Uterus (tissue), 2 donors: ENCODE data around the gene CDH4.

Experiments
- POLR2A ChIP-seq, 2 donors: fragments of 450-650 bp; IDR thresholded peaks; one replicate each; pipeline ENCODE4 v1.6.1; 2016; ENCODE audit warnings: antibody characterized with exemption in 2 of 2, mild to moderate bottlenecking in 1 of 2, moderate library complexity in 1 of 2
- TF ChIP-seq, protein P1 (sequence below), 4 experiments: fragments of 200-600 bp in 2 of 4; fragments of 450-650 bp in 2 of 4; sonication (generic) in 2 of 4; IDR thresholded peaks; one replicate each; pipeline ENCODE4 v1.5.1; 2016 to 2019; ENCODE audit warnings: antibody characterized with exemption in 4 of 4, mild to moderate bottlenecking in 2 of 4, moderate library complexity in 1 of 4

DNA sequence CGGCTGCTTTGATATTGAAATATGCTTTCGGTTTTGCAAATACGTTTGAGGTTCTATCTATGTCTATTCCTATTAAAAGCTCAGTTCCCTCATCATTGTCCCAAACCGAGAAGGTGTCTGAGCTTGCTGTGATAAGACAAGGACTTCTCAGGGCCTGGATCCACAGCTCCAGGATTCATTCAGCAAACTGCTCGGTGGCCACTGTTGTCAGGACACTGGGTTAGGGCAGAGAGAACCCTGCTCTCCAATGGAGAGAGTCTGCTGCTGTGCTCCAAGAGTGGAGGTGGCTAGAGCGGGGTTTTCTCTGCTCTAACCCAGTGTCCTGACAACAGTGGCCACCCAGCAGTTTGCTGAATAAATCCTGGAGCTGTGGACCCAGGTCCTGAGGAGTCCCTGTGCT lies 198.5 kb downstream of the CDH4 start:
- TF ChIP-seq POLR2A (IDR thresholded peaks at IDR 0.05): no peak
- TF ChIP-seq, protein P1, sequence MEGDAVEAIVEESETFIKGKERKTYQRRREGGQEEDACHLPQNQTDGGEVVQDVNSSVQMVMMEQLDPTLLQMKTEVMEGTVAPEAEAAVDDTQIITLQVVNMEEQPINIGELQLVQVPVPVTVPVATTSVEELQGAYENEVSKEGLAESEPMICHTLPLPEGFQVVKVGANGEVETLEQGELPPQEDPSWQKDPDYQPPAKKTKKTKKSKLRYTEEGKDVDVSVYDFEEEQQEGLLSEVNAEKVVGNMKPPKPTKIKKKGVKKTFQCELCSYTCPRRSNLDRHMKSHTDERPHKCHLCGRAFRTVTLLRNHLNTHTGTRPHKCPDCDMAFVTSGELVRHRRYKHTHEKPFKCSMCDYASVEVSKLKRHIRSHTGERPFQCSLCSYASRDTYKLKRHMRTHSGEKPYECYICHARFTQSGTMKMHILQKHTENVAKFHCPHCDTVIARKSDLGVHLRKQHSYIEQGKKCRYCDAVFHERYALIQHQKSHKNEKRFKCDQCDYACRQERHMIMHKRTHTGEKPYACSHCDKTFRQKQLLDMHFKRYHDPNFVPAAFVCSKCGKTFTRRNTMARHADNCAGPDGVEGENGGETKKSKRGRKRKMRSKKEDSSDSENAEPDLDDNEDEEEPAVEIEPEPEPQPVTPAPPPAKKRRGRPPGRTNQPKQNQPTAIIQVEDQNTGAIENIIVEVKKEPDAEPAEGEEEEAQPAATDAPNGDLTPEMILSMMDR (IDR thresholded peaks at IDR 0.05): no peak
